ENCODE data around the gene CEACAM19.

DNA sequence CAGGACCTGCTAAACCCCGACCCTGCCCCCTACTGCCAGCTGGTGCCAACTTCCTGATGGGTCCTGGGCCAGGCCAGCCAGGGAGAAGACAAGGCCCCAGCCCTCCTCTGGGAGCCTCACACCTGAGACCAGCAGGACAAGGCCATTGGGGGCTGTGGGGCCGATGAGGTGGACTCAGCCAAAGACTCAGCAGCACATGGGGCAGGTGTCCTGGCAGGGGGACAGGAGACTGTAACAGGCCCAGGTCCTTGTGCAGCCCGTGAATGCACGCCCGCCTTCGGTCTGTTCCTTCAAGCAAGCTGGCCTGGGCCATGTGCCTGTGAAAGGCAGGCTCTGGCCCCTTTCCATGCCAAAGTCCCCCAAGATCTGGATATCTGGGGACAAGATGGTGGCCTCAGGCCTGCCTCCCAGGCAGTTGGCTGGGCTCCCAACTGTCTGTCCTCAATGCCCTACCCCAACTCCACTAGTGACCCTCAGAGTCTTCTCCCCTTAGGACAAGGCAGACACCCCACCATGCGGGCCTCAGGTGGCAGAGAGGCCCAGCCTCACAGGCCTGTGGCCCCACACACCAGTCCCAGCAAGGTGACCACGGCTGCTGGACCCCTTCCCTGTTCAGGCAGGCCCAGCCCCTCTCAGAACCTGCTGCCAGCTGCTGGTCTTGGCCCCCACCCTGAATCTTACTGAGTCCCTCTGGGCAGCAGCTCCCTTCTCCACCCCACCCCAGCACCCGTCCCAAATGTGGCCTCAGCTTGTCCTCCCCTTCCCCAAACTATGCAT, 12.3 kb downstream of the CEACAM19 start:
- TF ChIP-seq, protein P1, sequence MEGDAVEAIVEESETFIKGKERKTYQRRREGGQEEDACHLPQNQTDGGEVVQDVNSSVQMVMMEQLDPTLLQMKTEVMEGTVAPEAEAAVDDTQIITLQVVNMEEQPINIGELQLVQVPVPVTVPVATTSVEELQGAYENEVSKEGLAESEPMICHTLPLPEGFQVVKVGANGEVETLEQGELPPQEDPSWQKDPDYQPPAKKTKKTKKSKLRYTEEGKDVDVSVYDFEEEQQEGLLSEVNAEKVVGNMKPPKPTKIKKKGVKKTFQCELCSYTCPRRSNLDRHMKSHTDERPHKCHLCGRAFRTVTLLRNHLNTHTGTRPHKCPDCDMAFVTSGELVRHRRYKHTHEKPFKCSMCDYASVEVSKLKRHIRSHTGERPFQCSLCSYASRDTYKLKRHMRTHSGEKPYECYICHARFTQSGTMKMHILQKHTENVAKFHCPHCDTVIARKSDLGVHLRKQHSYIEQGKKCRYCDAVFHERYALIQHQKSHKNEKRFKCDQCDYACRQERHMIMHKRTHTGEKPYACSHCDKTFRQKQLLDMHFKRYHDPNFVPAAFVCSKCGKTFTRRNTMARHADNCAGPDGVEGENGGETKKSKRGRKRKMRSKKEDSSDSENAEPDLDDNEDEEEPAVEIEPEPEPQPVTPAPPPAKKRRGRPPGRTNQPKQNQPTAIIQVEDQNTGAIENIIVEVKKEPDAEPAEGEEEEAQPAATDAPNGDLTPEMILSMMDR (IDR thresholded peaks at IDR 0.05 in 8 of 11, conservative IDR thresholded peaks at IDR 0.05 in 3 of 11): no peak
- no peak for TF ChIP-seq POLR2AphosphoS5 (IDR thresholded peaks at IDR 0.05)
- TF ChIP-seq POLR2A (IDR thresholded peaks at IDR 0.05): no peak

Data from spleen (tissue), 7 donors.